Gastroesophageal sphincter (tissue), 4 donors: ENCODE results near the gene PLAU. TPM values are rescaled to one million over a fixed set of nuclear protein-coding genes. Genes with fewer than 3 reads are reported as not detected.
"Not testable (repeated sequence)": the region's sequence is repeated elsewhere in the genome, so short reads cannot be mapped to it uniquely, and the experiment has no call there.

ENCODE experiments used
- ATAC-seq: fragments of 150-250 bp; one replicate; pipeline ENCODE4 v1.9.1; 2016; ENCODE audit warnings: mild to moderate bottlenecking, moderate library complexity
- H3K27ac ChIP-seq, 4 donors: fragments of 200-600 bp; sonication (generic) in 3 of 4; 1 replicate in 3 of 4; 2 replicates in 1 of 4; pipeline ENCODE4 v1.5.1; 2016 to 2019
- H3K27me3 ChIP-seq: fragments of 200-600 bp; sonication (generic); one replicate; pipeline ENCODE4 v1.5.1; 2019
- H3K36me3 ChIP-seq, 2 donors: fragments of 200-600 bp; sonication (generic); one replicate each; pipeline ENCODE4 v1.5.1; 2019; ENCODE audit warnings: control low read depth in 1 of 2
- H3K4me1 ChIP-seq, 3 donors: fragments of 200-600 bp; sonication (generic); 1 replicate in 2 of 3; 2 replicates in 1 of 3; pipeline ENCODE4 v1.5.1; 2016 to 2019; ENCODE audit warnings: control low read depth in 2 of 3
- H3K4me3 ChIP-seq, 2 donors: fragments of 200-600 bp; sonication (generic); one replicate each; pipeline ENCODE4 v1.5.1; 2019; ENCODE audit warnings: mild to moderate bottlenecking in 1 of 2, moderate library complexity in 1 of 2
- H3K9me3 ChIP-seq, 3 donors: fragments of 200-600 bp; sonication (generic); one replicate each; pipeline ENCODE4 v1.5.1; 2017 to 2019; ENCODE audit warnings: control low read depth in 2 of 3
- CTCF ChIP-seq, 4 experiments: fragments of 200-600 bp in 2 of 4; fragments of 450-650 bp in 2 of 4; sonication (generic) in 1 of 4; IDR thresholded peaks; one replicate each; pipeline ENCODE4 v1.5.1; 2017 to 2019; ENCODE audit warnings: antibody characterized with exemption in 4 of 4, mild to moderate bottlenecking in 2 of 4, moderate library complexity in 2 of 4
- EP300 ChIP-seq: sonication (generic); formaldehyde crosslinking; IDR thresholded peaks from one replicate; pipeline ENCODE4 v1.6.1; 2017; ENCODE audit warnings: antibody characterized with exemption, mild to moderate bottlenecking
- POLR2A ChIP-seq, 2 donors: fragments of 450-650 bp; IDR thresholded peaks; one replicate each; pipeline ENCODE4 v1.6.1; 2017; ENCODE audit warnings: antibody characterized with exemption in 2 of 2, mild to moderate bottlenecking in 2 of 2, moderate library complexity in 1 of 2
- POLR2AphosphoS5 ChIP-seq: sonication (generic); formaldehyde crosslinking; IDR thresholded peaks from one replicate; pipeline ENCODE4 v1.6.1; 2017; ENCODE audit warnings: antibody characterized with exemption
- WGBS, 2 donors: methylation state at CpG; one replicate each; pipeline ENCODE4 v1.1.5; 2018; ENCODE audit warnings: low coverage in 1 of 2; 5-methylcytosine and 5-hydroxymethylcytosine counted together
- total RNA-seq, 4 donors: library from RNA; depleted of rRNA; stranded (reverse); fragments of >200 nt; gene quantifications; one replicate each; pipeline ENCODE4 v1.1.0, GENCODE V29; 2016

PLAU gene
- total RNA-seq, 4 donors from 2014 or later, result 1.1 to 43.3 (median 8.3) TPM

- WGBS, 2 donors, result 89 to 100% methylated on average over 1 to 5 of the region's 5 CpGs
Measured at GRCh38 chr10:73890261-73890660, 20.7 kb upstream of the PLAU start.

GRCh38 chr10:73890830-73891229 lies 20.1 kb upstream of the PLAU start:
- ATAC-seq, H3K27ac ChIP-seq: not testable (repeated sequence)
- 62% methylated on average over 3 of the region's 3 CpGs; no CpG with 5 or more reads in 1 of the 2 donors for WGBS, 2 donors

More at GRCh38 chr10:73890261-73890660, 20.7 kb upstream of the PLAU start:
- no peak overlapping the region for H3K27ac ChIP-seq
- no peak for ATAC-seq
- no peak overlapping the region for H3K4me3 ChIP-seq
- TF ChIP-seq POLR2AphosphoS5 (no peak), EP300 (no peak), POLR2A (IDR thresholded peaks at IDR 0.05) (no peak), CTCF (IDR thresholded peaks at IDR 0.05) (no peak)
- H3K27me3 ChIP-seq, result no peaks in the 10 kb centered on the region
- H3K9me3 ChIP-seq, result no peaks in the 10 kb centered on the region
- no peaks in the 10 kb centered on the region for H3K36me3 ChIP-seq
- peaks cover 9 to 34% (median 30%) of the 10 kb centered on the region in 3 donors for H3K4me1 ChIP-seq

GRCh38 chr10:73891540-73891939 lies 19.4 kb upstream of the PLAU start:
- Histone ChIP-seq H3K4me3 (no peak overlapping the region), H3K36me3 (no peaks in the 10 kb centered on the region), H3K4me1 (peaks cover 8 to 28% (median 26%) of the 10 kb centered on the region in 3 donors), H3K27ac (no peak overlapping the region), H3K9me3 (no peaks in the 10 kb centered on the region), H3K27me3 (no peaks in the 10 kb centered on the region)
- 70 to 79% methylated on average over 5 of the region's 5 CpGs for WGBS, 2 donors
- no peak for TF ChIP-seq CTCF (IDR thresholded peaks at IDR 0.05)
- no peak for TF ChIP-seq POLR2AphosphoS5
- no peak for TF ChIP-seq EP300
- TF ChIP-seq POLR2A (IDR thresholded peaks at IDR 0.05), result no peak
- no peak for ATAC-seq

More at GRCh38 chr10:73890830-73891229, 20.1 kb upstream of the PLAU start:
- H3K4me3 ChIP-seq, H3K9me3 ChIP-seq, H3K27me3 ChIP-seq, H3K36me3 ChIP-seq: not testable (repeated sequence)
- H3K4me1 ChIP-seq, result peaks cover 9 to 34% (median 30%) of the 10 kb centered on the region in 3 donors

GRCh38 chr10:73892310-73893030 lies 18.5 kb upstream of the PLAU start:
- H3K9me3 ChIP-seq, result no peaks in the 10 kb centered on the region
- H3K4me3 ChIP-seq, result no peak overlapping the region
- no peak overlapping the region for H3K27ac ChIP-seq
- WGBS, 2 donors, result 73 to 83% methylated on average over 6 to 10 of the region's 10 CpGs
- H3K4me1 ChIP-seq, result peaks cover 0 to 19% (median 16%) of the 10 kb centered on the region in 3 donors
- H3K36me3 ChIP-seq, result no peaks in the 10 kb centered on the region
- TF ChIP-seq CTCF (IDR thresholded peaks at IDR 0.05) (no peak), POLR2AphosphoS5 (no peak), EP300 (no peak), POLR2A (IDR thresholded peaks at IDR 0.05) (no peak)
- no peak for ATAC-seq
- no peaks in the 10 kb centered on the region for H3K27me3 ChIP-seq

GRCh38 chr10:73893426-73893825 lies 17.5 kb upstream of the PLAU start:
- WGBS, 2 donors, result 75 to 90% methylated on average over 8 of the region's 8 CpGs

More at GRCh38 chr10:73893426-73893825, 17.5 kb upstream of the PLAU start:
- no peak for TF ChIP-seq POLR2A (IDR thresholded peaks at IDR 0.05)
- no peak for TF ChIP-seq EP300
- TF ChIP-seq CTCF (IDR thresholded peaks at IDR 0.05), result no peak
- no peak for TF ChIP-seq POLR2AphosphoS5
- no peaks in the 10 kb centered on the region for H3K9me3 ChIP-seq
- H3K36me3 ChIP-seq, result no peaks in the 10 kb centered on the region
- no peak overlapping the region for H3K27ac ChIP-seq
- no peak for ATAC-seq
- peaks cover 0 to 10% (median 7%) of the 10 kb centered on the region in 3 donors for H3K4me1 ChIP-seq
- H3K27me3 ChIP-seq, result no peaks in the 10 kb centered on the region
- H3K4me3 ChIP-seq, result no peak overlapping the region
